ENCODE results near the gene TBCD.

TBCD gene

GRCh38 chr17:82894389-82894788, 142.5 kb downstream of the TBCD start:
- peak overlapping the region; percentile 69 for H3K4me2 ChIP-seq
- TF ChIP-seq Cebpa-rat (IDR thresholded peaks at IDR 0.05): no peak
- no peaks in the 10 kb centered on the region for H3K27me3 ChIP-seq
- no peak overlapping the region; the same call in 1 of the 2 replicates for H3K9ac ChIP-seq
- peaks cover 62% of the 10 kb centered on the region for H3K36me3 ChIP-seq
- peak overlapping the region; percentile 58; the same call in 1 of the 2 replicates for H3K27ac ChIP-seq
- peaks cover 98% of the 10 kb centered on the region for H3K4me1 ChIP-seq
- no peaks in the 10 kb centered on the region; the same call in 1 of the 2 replicates for H4K20me1 ChIP-seq
- H3K9me3 ChIP-seq: no peaks in the 10 kb centered on the region
- no peak overlapping the region for H3K4me3 ChIP-seq

GRCh38 chr17:82895087-82895486, 143.2 kb downstream of the TBCD start:
- H3K4me1 ChIP-seq: peaks cover 98% of the 10 kb centered on the region
- no peaks in the 10 kb centered on the region for H3K9me3 ChIP-seq
- H3K27ac ChIP-seq: peak overlapping the region; percentile 51

GRCh38 chr17:82896071-82897000, 144.5 kb downstream of the TBCD start:
- H3K4me1 ChIP-seq: peaks cover 98% of the 10 kb centered on the region
- H3K27me3 ChIP-seq: no peaks in the 10 kb centered on the region
- H3K36me3 ChIP-seq: peaks cover 44% of the 10 kb centered on the region
- H3K4me3 ChIP-seq: no peak overlapping the region
- peak overlapping the region; percentile 51; the same call in 1 of the 2 replicates for H3K27ac ChIP-seq
- no peak overlapping the region for H3K9ac ChIP-seq
- no peaks in the 10 kb centered on the region for H3K9me3 ChIP-seq
- no peaks in the 10 kb centered on the region; the same call in 1 of the 2 replicates for H4K20me1 ChIP-seq
- no peak for TF ChIP-seq Cebpa-rat (IDR thresholded peaks at IDR 0.05)
- H3K4me2 ChIP-seq: peak overlapping the region; percentile 69; the same call in 1 of the 2 replicates

More at GRCh38 chr17:82895087-82895486, 143.2 kb downstream of the TBCD start:
- Histone ChIP-seq H3K9ac (0 out of 2 replicates have a peak overlapping the region, but pooled peaks have one; percentile 26), H4K20me1 (no peaks in the 10 kb centered on the region; the same call in 1 of the 2 replicates), H3K4me3 (no peak overlapping the region), H3K27me3 (no peaks in the 10 kb centered on the region), H3K36me3 (peaks cover 56% of the 10 kb centered on the region), H3K4me2 (peak overlapping the region; percentile 69)
- no peak for TF ChIP-seq Cebpa-rat (IDR thresholded peaks at IDR 0.05)

- no peak for TF ChIP-seq Cebpa-rat (IDR thresholded peaks at IDR 0.05)
- Histone ChIP-seq H3K4me3 (no peak overlapping the region), H4K20me1 (no peaks in the 10 kb centered on the region; the same call in 1 of the 2 replicates), H3K9ac (no peak overlapping the region), H3K27me3 (no peaks in the 10 kb centered on the region), H3K9me3 (no peaks in the 10 kb centered on the region), H3K4me1 (peaks cover 100% of the 10 kb centered on the region), H3K4me2 (peak overlapping the region; percentile 99), H3K27ac (peak overlapping the region; percentile 61), H3K36me3 (peaks cover 39% of the 10 kb centered on the region)
These were observed 145.8 kb downstream of the TBCD start for GRCh38 chr17:82897514-82898249.

GRCh38 chr17:82898976-82899514, 147.2 kb downstream of the TBCD start:
- Histone ChIP-seq H3K27me3 (no peaks in the 10 kb centered on the region), H4K20me1 (no peaks in the 10 kb centered on the region; the same call in 1 of the 2 replicates), H3K9me3 (no peaks in the 10 kb centered on the region), H3K4me1 (peaks cover 98% of the 10 kb centered on the region), H3K36me3 (peaks cover 47% of the 10 kb centered on the region), H3K9ac (peak overlapping the region; percentile 40; the same call in 1 of the 2 replicates), H3K27ac (peak overlapping the region; percentile 61), H3K4me3 (no peak overlapping the region), H3K4me2 (peak overlapping the region; percentile 99)
- TF ChIP-seq Cebpa-rat (IDR thresholded peaks at IDR 0.05): no peak

GRCh38 chr17:82899941-82900340, 148.1 kb downstream of the TBCD start:
- Histone ChIP-seq H3K9me3 (no peaks in the 10 kb centered on the region), H4K20me1 (peaks cover 2% of the 10 kb centered on the region; the same call in 1 of the 2 replicates), H3K9ac (peak overlapping the region; percentile 78; the same call in 1 of the 2 replicates), H3K4me3 (peak overlapping the region; percentile 66; the same call in 1 of the 2 replicates), H3K4me2 (peak overlapping the region; percentile 99), H3K27ac (peak overlapping the region; percentile 93), H3K4me1 (peaks cover 98% of the 10 kb centered on the region), H3K36me3 (peaks cover 53% of the 10 kb centered on the region), H3K27me3 (no peaks in the 10 kb centered on the region)
- no peak for TF ChIP-seq Cebpa-rat (IDR thresholded peaks at IDR 0.05)

- peak overlapping the region; percentile 78 for H3K9ac ChIP-seq
- H3K27ac ChIP-seq: peak overlapping the region; percentile 93
- peaks cover 50% of the 10 kb centered on the region for H3K36me3 ChIP-seq
- H3K4me2 ChIP-seq: peak overlapping the region; percentile 99
- peak overlapping the region; percentile 66 for H3K4me3 ChIP-seq
- no peaks in the 10 kb centered on the region for H3K27me3 ChIP-seq
- TF ChIP-seq Cebpa-rat (IDR thresholded peaks at IDR 0.05): no peak
- peaks cover 6% of the 10 kb centered on the region; the same call in 1 of the 2 replicates for H4K20me1 ChIP-seq
- H3K4me1 ChIP-seq: peaks cover 96% of the 10 kb centered on the region
- H3K9me3 ChIP-seq: no peaks in the 10 kb centered on the region
These were observed 148.9 kb downstream of the TBCD start for GRCh38 chr17:82900741-82901140.

- peak overlapping the region; percentile 66 for H3K4me3 ChIP-seq
- peak overlapping the region; percentile 99 for H3K4me2 ChIP-seq
- no peak for TF ChIP-seq Cebpa-rat (IDR thresholded peaks at IDR 0.05)
- H3K9ac ChIP-seq: peak overlapping the region; percentile 78
- H3K27ac ChIP-seq: peak overlapping the region; percentile 93
- peaks cover 96% of the 10 kb centered on the region for H3K4me1 ChIP-seq
- peaks cover 6% of the 10 kb centered on the region; the same call in 1 of the 2 replicates for H4K20me1 ChIP-seq
- H3K36me3 ChIP-seq: peaks cover 50% of the 10 kb centered on the region
- H3K9me3 ChIP-seq: no peaks in the 10 kb centered on the region
- H3K27me3 ChIP-seq: no peaks in the 10 kb centered on the region
These were observed 149.5 kb downstream of the TBCD start for GRCh38 chr17:82901356-82901755.

GRCh38 chr17:82901856-82902255, 150.0 kb downstream of the TBCD start:
- peak overlapping the region; percentile 99 for H3K4me2 ChIP-seq
- peaks cover 96% of the 10 kb centered on the region for H3K4me1 ChIP-seq
- no peaks in the 10 kb centered on the region for H3K9me3 ChIP-seq
- peak overlapping the region; percentile 78 for H3K9ac ChIP-seq
- H3K4me3 ChIP-seq: peak overlapping the region; percentile 66
- H4K20me1 ChIP-seq: peaks cover 7% of the 10 kb centered on the region; the same call in 1 of the 2 replicates
- TF ChIP-seq Cebpa-rat (IDR thresholded peaks at IDR 0.05): no peak
- peak overlapping the region; percentile 93 for H3K27ac ChIP-seq
- no peaks in the 10 kb centered on the region for H3K27me3 ChIP-seq
- peaks cover 50% of the 10 kb centered on the region for H3K36me3 ChIP-seq
